ENCODE data around the gene REC114.
A peak's percentile ranks its signal among the peaks of the same experiment; 100 is the strongest.
"Not testable (repeated sequence)": the region's sequence is repeated elsewhere in the genome, so short reads cannot be mapped to it uniquely, and the experiment has no call there.

Gene REC114

GRCh38 chr15:73575636-73576247 lies 132.8 kb downstream of the REC114 start:
- DNase-seq, result no peak

DNA sequence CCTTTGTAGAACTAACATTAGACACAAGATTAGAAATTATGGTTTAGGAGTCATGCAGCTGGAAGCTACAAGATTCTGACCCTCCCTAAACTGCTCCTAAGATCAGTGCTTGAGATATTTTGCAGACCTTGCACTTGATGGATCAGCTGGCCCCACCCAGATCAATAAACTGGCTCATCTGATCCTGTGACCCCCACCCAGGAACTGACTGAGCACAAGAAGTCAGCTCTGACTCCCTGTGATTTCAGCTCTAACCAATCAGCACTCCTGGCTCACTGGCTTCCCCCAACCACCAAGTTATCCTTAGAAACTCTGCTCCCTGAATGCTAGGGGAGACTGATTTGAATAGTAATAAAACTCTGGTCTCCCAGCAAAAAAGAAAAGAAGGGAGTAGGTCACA lies 134.6 kb downstream of the REC114 start:
- DNase-seq, result not testable (repeated sequence)

- DNase-seq, result no peak
Observed at GRCh38 chr15:73578026-73578425, 135.1 kb downstream of the REC114 start.

- no peak for DNase-seq
Observed at GRCh38 chr15:73582851-73583379, 140.0 kb downstream of the REC114 start.

DNA sequence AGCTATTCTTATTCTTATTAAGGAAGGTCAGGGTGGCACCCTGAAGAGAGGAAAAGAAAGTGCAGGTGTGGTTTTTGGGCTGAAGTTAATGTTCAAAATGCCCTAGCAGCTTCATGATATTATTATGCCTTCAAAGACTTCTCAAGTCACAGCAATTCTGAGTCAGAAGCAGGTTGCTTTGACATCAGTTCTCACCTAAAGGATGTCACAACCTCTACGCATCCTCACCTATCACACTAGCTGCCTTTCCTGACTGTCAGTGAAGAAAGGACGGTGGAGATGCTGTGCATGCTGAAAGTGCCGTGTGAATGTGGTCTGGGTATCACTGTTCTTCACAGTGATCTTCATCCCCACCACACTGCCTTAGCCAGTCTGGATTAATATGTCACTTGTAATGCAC lies 140.6 kb downstream of the REC114 start:
- DNase-seq, result no peak

- no peak for DNase-seq
Observed at GRCh38 chr15:73584699-73585420, 141.9 kb downstream of the REC114 start.

DNA sequence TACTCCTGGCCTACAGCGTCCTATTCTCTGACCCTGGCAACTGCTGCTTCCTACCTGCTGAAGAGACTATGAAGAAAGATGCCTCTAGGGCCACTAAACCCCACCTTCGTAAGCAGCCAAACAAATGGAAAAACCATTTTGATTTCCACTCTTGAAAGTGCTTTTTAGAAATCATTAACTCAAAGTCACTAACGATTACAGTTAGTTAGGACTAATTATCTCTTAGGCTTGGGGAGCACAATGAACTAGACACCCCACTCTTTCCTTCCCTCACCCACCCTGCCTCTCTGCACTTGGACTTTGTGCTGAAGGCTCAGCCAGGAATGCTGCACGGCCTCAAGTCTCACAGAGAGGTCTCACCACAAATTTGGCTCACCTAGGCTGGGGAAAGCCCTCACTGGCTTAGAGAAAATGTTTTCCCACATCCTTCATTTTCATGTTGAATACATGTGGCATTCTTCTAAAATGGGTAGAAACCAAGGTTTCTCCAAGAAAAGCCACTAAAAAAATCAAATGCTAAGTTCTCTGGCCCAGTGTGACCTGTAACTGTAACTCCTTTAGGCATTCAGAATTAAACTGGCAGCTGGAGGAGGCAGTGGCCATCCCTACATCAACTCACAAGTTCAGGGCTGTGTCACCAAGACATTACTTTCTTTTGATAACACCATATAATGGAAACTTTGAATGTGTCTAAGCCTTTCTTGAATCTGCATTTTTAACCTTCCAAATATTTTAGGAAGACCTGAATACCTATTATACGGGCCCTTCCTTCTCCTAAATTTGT lies 143.1 kb downstream of the REC114 start:
- DNase-seq, result no peak

DNA sequence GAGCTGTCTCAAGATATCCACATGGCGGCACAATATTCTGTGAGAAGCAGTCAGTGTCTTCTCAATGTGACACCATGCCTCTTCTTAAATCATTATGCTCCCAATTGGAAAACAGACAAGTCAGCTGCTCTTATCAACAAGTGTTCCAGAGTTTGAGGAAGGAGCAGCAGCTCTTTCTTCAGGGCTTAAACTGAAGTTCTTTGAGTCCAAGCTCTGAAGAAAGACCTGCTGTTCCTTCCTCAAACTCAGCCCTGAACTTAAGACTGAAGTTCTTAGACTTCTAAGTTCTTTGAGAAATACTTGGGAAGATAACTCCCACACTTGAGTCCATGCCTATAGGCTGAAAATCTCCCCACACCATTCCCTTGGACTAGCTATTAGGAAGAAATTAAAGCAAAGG lies 146.8 kb downstream of the REC114 start:
- no peak for DNase-seq

DNA sequence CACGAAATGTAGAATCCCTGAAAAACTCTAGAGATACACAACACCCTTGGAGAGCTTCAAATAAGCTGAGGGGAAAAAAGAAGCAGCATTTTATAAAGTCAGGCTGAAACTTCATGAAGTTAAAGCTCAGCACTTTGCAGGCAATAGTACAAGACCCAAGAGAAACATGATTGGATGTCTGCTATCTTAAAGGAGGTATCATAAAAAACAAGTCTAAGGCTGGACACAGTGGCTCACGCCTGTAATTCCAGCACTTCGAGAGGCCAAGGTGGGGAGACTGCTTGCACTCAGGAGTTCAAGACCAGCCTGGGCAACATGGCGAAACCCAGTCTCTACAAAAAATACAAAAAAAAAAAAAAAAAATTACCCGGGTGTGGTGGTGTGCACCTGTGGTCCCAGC lies 147.3 kb downstream of the REC114 start:
- DNase-seq, result no peak

DNA sequence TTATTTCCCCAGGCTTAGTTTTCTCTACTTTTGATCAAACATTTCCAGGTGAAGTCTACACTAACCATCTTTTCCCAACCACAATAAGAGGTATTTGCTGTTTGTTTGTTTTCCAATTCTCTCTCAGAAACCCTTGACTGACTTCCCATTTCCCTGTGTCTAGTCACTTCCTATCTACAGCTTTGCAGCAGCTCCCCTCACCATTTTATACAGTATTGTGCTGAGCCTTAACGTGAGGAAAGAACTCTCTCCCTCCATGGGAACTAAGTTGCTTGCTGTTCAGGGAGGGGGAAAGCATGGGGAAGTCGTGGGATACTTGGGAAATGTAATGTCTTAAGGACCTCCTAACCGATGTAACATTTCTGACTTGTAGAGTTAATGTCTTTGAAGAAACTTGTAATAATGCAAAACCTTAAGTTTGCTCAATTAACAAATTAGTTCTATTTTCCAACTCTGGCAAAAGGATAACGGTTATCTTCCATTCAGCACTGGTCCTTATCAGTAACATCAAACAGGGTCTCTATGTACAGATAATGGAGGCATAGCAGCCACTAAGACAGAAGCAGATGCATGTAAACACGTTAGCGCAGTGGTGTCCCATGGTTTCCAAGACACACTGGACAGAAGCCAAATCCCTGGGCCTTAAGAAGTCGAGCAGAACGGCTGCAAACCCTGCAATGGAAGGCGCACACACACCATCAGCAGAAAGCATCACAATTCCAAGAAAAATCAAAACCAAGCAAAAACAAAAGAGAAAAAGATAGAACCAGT lies 150.5 kb downstream of the REC114 start:
- DNase-seq, result peak in 1 of 58 donors; percentile 7

DNA sequence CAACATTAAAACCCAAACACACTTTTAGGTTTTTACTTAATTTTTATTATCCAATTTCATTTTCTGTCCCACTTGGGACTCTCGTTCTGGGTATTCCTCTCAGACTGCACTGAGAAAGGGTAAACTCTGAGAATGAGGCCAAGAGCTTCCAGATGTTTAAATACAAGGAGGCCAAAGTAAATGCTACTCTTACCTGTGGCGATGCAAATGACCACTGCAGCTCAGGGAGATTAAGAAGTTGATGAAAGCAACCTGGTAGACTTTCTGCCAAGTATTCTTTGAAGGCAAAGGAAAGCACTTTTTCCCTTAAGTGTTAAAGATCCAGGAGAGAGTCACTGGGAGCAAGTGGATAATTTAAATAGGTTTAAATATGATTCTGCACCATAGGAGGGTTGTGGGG lies 151.1 kb downstream of the REC114 start:
- no peak for DNase-seq

GRCh38 chr15:73596174-73596573 lies 153.2 kb downstream of the REC114 start:
- no peak for DNase-seq

DNA sequence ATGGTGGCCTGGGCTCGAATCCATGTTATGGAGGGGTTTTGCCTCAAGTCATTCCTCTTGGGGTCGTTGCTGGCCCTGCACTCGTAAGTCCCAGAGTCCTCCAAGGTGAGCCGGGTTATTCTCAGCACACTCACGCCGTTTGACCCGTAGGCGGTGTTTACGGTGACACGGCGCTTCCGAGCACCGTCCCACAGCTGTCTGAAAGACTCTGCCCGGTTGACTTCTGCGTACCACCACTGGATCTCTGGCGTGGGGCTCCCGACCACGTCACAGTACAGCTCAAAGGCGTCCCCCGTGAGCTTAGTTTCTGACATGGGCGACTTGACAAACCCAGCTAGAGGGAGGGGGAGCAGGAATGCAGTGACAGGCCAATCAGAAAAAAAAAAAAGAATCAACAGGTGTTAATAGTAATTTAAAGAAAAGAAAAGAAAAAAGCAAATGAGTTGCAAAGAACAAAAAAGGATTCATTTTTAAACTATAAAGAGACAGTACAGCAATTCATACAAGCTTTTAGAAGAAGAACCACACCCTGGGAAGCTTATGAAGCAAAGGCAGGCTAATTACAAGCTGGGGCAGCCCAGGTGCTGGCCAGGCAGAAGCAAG lies 154.2 kb downstream of the REC114 start:
- no peak for DNase-seq

- no peak for DNase-seq
Observed at GRCh38 chr15:73598530-73599160, 155.7 kb downstream of the REC114 start.

- DNase-seq, result no peak
Observed at GRCh38 chr15:73599934-73600333, 157.0 kb downstream of the REC114 start.

DNA sequence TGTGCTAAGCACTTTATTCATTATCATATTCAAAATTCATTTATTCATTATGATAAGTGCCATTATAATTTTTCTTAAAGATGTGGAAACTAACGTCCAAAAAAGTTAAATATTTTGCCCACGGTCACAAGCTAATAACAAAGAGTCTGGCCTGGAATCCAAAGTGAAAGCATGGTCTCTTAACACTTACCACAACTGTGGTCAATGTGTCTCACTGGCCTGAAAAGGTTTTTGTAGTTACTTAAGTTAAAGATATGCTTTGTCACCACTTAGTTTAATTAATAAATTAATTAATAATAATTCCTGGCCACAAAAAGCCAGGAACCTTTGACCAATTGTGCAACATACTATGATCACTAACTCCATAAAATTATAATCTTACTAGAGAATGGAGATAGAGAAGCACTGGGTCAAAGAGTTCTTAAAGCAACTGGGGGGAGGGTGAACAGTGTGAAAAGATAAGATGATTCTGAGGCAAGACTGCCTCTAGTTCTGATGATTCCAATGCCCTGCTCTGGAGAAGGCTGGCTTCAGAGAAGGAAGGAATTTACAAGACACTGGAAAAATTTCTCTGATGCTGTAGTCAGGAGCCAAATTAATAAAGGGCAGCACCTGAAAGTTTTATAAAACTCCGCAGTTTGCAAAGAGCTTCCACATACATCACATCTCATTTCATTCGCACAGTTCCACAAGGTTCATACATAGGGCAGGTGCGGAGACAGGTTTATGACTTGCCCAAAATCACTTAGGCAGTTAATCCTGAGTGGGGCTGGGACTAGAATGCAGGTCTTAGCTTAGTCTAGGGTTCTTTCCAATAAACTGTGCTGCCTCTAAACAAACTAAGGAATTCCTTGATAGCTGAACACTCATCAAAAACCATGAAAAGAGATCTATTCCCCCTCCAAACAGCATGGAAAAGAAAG lies 157.7 kb downstream of the REC114 start:
- no peak for DNase-seq

DNA sequence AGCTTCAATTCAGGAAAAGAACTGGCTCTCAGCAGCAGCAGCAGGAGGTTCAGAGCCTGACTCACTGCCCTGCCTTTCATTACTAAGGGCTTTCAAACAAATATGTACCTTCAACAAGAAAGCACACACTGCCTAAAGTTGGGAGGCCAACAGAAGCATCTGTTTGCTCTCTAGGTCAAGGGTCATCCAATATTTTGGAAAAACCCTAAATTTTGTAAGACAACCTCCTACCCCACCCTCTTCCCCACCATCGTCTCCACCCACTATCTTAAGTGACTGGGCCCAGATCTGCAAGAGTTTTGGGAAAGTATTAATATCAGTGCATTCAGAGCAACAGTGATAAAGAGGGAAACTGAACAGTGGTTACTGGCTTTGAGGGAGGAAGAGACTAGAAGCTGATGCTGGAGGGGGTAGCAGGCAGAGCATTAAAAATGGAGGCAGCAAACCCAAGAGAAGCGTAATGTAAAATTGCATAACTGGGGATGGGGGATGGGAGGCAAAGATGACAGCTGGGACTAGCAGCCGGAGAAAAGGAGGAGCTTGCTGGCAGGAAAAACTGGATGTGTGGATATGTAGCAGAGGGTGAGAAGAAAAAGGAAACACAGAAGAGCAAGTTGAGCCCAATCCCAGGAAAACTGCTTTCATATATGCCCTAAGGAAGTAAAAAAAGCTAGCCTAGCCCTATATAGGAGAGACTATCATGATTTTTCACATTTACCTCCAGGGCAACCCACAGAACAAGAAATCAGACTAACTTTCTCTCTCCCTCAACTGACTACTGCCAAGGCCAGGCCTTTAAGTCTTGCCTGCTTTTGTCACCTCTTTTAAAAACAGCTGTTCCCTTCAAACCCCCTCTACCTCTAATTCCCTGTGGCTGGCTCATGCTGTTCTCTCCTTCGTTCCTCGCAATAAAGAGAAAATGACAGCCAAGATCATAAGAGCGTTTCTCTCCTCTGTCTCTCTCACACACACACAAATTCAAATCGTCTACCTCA lies 158.8 kb downstream of the REC114 start:
- peak in 44 of 58 donors; percentile 2 to 69 (median 22) for DNase-seq

DNA sequence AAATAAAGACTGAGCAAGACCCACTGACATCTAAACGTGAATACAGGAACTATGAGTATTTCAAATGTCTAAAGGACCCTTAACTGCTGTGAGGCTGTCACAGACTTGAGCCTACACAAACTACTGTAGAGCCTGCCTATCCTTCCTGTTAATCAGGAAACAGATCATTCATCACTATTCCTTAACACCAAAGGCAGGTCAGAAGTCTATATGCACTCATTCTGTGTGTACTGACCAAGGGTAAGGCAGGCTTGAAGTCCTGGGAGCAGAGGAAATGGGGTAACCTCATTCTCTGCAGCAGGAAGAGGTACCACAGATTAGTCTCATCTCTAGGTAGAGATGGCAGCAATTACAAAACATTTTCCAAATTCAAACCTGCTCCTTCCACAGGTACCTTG lies 159.5 kb downstream of the REC114 start:
- no peak for DNase-seq

Measured in anterior cingulate cortex (tissue), 58 donors.